Uterus (tissue), 2 donors: ENCODE measurements around the gene TRIM24.

Experiments used
- CTCF ChIP-seq, 4 experiments: fragments of 200-600 bp in 2 of 4; fragments of 450-650 bp in 2 of 4; sonication (generic) in 2 of 4; IDR thresholded peaks; one replicate each; pipeline ENCODE4 v1.5.1; 2016 to 2019; ENCODE audit warnings: antibody characterized with exemption in 4 of 4, mild to moderate bottlenecking in 2 of 4, moderate library complexity in 1 of 4
- POLR2A ChIP-seq, 2 donors: fragments of 450-650 bp; IDR thresholded peaks; one replicate each; pipeline ENCODE4 v1.6.1; 2016; ENCODE audit warnings: antibody characterized with exemption in 2 of 2, mild to moderate bottlenecking in 1 of 2, moderate library complexity in 1 of 2

GRCh38 chr7:138545123-138545522 is 85.1 kb downstream of the TRIM24 start:
- no peak for TF ChIP-seq POLR2A (IDR thresholded peaks at IDR 0.05)
- no peak for TF ChIP-seq CTCF (IDR thresholded peaks at IDR 0.05)
